SK-N-SH (cell line): Measurements from ENCODE around the gene PARD6A.

ENCODE experiments used
- CTCF ChIP-seq: fragments of 200-600 bp; sonication (generic); IDR thresholded peaks from 2 replicates; pipeline ENCODE4 v1.6.1; 2017; ENCODE audit warnings: antibody characterized with exemption, mild to moderate bottlenecking, moderate library complexity
- EP300 ChIP-seq, 2 experiments: IDR thresholded peaks; 2 replicates each; pipeline versions ENCODE4 v1.4.0 to v1.6.1; 2012; ENCODE audit warnings: borderline replicate concordance in 1 of 2, low read depth in 1 of 2, low read length in 1 of 2
- EZH2phosphoT487 ChIP-seq: fragments of 200-600 bp; sonication (generic); IDR thresholded peaks from 2 replicates; pipeline ENCODE4 v1.6.1; 2017; ENCODE audit warnings: low read depth, mixed run types, mild to moderate bottlenecking, antibody characterized with exemption, moderate library complexity, borderline replicate concordance
- JUND ChIP-seq: IDR thresholded peaks from 2 replicates; pipeline ENCODE4 v1.4.0; 2012
- MAX ChIP-seq: IDR thresholded peaks from 2 replicates; pipeline ENCODE4 v1.4.0; 2012; ENCODE audit warnings: low read depth
- MXI1 ChIP-seq: IDR thresholded peaks from 2 replicates; pipeline ENCODE4 v1.6.1; 2012; ENCODE audit warnings: mild to moderate bottlenecking, low read depth, low read length, improper control_type of control experiment
- PBX3 ChIP-seq: IDR thresholded peaks from 2 replicates; pipeline ENCODE4; 2012
- RCOR1 ChIP-seq: fragments of 150-350 bp; IDR thresholded peaks from 2 replicates; pipeline ENCODE4 v1.6.1; 2017; ENCODE audit warnings: antibody characterized with exemption, low read length
- SIN3A ChIP-seq: IDR thresholded peaks from 2 replicates; pipeline ENCODE4 v1.6.1; 2012; ENCODE audit warnings: low read depth, mild to moderate bottlenecking, low read length, moderate library complexity, borderline replicate concordance
- TAF1 ChIP-seq: IDR thresholded peaks from 2 replicates; pipeline ENCODE4 v1.6.1; 2012; ENCODE audit warnings: low read depth, mild to moderate bottlenecking, low read length, moderate library complexity, borderline replicate concordance

- TF ChIP-seq CTCF = no peak
- TF ChIP-seq TAF1 = no peak
- no peak for TF ChIP-seq RCOR1
- no peak for TF ChIP-seq JUND
- no peak for TF ChIP-seq MXI1
- TF ChIP-seq MAX = no peak
- TF ChIP-seq EP300 (IDR thresholded peaks at IDR 0.05; ENCODE audit: borderline replicate concordance in 1 of 2, low read depth in 1 of 2, low read length in 1 of 2) = no peak
- TF ChIP-seq SIN3A = no peak
- no peak for TF ChIP-seq PBX3
- no peak for TF ChIP-seq EZH2phosphoT487
Measured at GRCh38 chr16:67676516-67676915, 15.8 kb downstream of the PARD6A start.
